HUES48 (cell line): ENCODE data around the gene PHF14.

ENCODE experiments used
- H3K27ac ChIP-seq: one replicate; pipeline ENCODE4 v1.7.0; 2013; ENCODE audit warnings: low read depth, low read length, inconsistent platforms
- H3K27me3 ChIP-seq: 2 replicates; pipeline ENCODE4 v1.6.1; 2013; ENCODE audit warnings: mild to moderate bottlenecking, low read length; ENCODE audit not compliant: control insufficient read depth, insufficient read depth
- H3K36me3 ChIP-seq: 2 replicates; pipeline ENCODE4 v1.6.1; 2013; ENCODE audit warnings: low read length; ENCODE audit not compliant: control insufficient read depth, insufficient read depth
- H3K4me1 ChIP-seq: 2 replicates; pipeline ENCODE4 v1.6.1; 2013; ENCODE audit warnings: mild to moderate bottlenecking, low read length; ENCODE audit not compliant: control insufficient read depth, insufficient read depth
- H3K4me3 ChIP-seq: 2 replicates; pipeline ENCODE4 v1.5.1; 2013; ENCODE audit warnings: mild to moderate bottlenecking, low read depth, low read length
- H3K9ac ChIP-seq: 2 replicates; pipeline ENCODE4 v1.6.1; 2013; ENCODE audit warnings: mild to moderate bottlenecking, low read depth, low read length, moderate library complexity
- H3K9me3 ChIP-seq: 2 replicates; pipeline ENCODE4 v1.6.1; 2013; ENCODE audit warnings: low read length; ENCODE audit not compliant: control insufficient read depth, insufficient read depth

PHF14 gene

DNA sequence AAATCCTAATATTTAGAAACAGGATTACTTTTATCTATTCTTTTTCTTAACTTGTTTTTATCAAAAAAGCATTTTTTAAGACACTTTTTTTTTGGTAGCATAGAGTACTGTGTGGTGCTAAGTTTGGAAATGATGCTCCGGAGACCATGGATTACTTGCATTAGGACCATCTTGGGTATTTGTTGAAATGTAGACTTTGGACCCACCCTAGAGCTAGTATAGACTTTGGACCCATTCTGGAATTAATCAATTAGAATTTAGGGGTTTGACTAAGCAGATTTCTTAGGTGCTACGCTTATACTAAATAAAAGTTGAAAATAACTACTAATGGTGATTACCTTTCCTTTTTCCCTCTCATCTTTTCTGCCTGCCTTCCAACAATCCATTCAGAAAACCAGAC is 80.4 kb downstream of the PHF14 start:
- no peak overlapping the region for H3K27ac ChIP-seq
- H3K4me3 ChIP-seq = no peak overlapping the region
- H3K9ac ChIP-seq = no peak overlapping the region
- H3K36me3 ChIP-seq = peaks cover 62% of the 10 kb centered on the region
- H3K27me3 ChIP-seq = no peaks in the 10 kb centered on the region
- H3K4me1 ChIP-seq = no peaks in the 10 kb centered on the region
- no peaks in the 10 kb centered on the region for H3K9me3 ChIP-seq

DNA sequence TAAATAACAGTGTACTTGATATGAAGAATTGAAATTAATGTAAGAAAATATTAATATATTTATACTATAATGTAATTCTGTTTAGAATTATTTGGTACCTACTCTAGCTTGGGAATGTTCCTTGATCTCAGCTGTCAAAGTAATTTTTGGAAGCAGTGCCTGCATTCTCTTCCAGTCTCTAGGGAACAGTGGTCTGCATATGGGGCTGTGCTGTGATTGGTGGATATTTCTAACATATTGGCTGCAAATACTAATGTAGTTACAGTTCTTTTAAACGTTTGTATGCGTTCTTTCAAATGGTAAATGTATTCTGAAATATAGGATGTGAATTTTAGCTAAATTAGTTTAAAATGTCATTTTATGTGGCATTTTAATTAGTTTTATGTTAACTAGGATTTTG is 87.2 kb downstream of the PHF14 start:
- H3K36me3 ChIP-seq = peaks cover 36% of the 10 kb centered on the region

DNA sequence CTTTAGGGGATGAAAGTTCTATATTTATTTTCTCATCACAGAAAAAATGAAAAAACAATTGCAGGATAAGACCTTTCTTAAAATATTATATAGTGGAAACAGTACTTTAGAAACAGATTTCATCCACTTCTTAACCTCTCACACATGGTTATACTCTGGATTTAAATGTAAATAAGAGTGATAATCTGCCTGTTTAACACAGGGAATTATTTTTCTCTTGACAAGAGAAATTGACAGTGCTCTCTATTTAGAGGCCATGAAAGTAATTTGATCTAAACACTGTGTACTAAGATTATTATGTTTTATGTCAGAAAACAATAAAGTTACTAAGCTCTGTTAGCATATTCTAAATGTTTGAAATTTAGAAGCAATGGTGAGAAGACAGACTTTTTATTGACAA is 88.4 kb downstream of the PHF14 start:
- Histone ChIP-seq H3K36me3 (peaks cover 35% of the 10 kb centered on the region), H3K9me3 (no peaks in the 10 kb centered on the region), H3K9ac (no peak overlapping the region), H3K27me3 (no peaks in the 10 kb centered on the region), H3K4me3 (no peak overlapping the region), H3K27ac (peak overlapping the region; percentile 82), H3K4me1 (peaks cover 18% of the 10 kb centered on the region)

More for the DNA sequence above, 87.2 kb downstream of the PHF14 start:
- H3K4me3 ChIP-seq = no peak overlapping the region
- H3K27me3 ChIP-seq = no peaks in the 10 kb centered on the region
- no peaks in the 10 kb centered on the region for H3K9me3 ChIP-seq
- H3K27ac ChIP-seq = no peak overlapping the region
- H3K9ac ChIP-seq = no peak overlapping the region
- H3K4me1 ChIP-seq = peaks cover 18% of the 10 kb centered on the region

DNA sequence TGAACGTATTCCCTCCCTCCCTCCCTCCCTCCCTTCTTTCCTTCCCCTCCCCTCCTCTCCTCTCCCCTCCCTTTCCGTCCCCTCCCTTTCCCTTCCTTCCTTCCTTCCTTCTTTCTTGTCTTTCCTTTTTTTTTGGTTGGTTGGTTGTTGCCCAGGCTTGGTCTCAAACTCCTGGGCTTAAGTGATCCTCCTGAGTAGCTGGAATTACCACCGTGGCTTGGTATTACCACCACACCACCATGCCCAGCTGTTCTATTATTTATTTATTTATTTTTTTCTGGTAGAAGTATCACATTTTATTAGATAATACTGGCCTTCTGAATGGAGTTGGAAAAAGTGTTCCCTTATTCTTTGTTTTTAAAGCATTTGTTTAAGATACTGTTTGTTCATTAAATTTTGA is 95.9 kb downstream of the PHF14 start:
- no peak overlapping the region for H3K27ac ChIP-seq
- no peaks in the 10 kb centered on the region for H3K27me3 ChIP-seq
- H3K36me3 ChIP-seq = peaks cover 14% of the 10 kb centered on the region

DNA sequence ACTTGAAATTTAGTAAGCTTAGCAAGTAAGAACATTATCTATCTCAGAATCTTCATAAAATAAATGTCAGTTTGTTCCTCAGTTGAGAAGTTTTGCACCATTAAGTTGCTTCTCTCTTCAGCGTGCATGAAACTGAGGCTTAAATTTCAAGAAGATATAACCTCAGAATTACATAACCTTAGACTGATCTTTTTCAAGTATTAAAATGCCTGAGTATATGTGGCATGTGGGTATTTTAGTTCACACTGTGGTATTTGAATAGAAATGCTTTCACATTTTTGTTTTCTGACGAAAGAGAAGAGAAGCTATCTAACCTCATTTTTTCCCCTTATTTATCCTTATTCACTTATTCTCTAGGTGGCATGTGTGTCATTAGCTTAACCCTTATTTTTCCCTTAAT is 104.1 kb downstream of the PHF14 start:
- no peak overlapping the region for H3K9ac ChIP-seq
- peaks cover 8% of the 10 kb centered on the region; the same call in 1 of the 2 replicates for H3K36me3 ChIP-seq
- H3K4me3 ChIP-seq = no peak overlapping the region
- peaks cover 2% of the 10 kb centered on the region; the same call in 1 of the 2 replicates for H3K9me3 ChIP-seq
- H3K4me1 ChIP-seq = peaks cover 6% of the 10 kb centered on the region; the same call in 1 of the 2 replicates
- no peaks in the 10 kb centered on the region for H3K27me3 ChIP-seq
- H3K27ac ChIP-seq = no peak overlapping the region

More for the DNA sequence above, 95.9 kb downstream of the PHF14 start:
- Histone ChIP-seq H3K4me1 (no peaks in the 10 kb centered on the region), H3K9ac (no peak overlapping the region), H3K4me3 (no peak overlapping the region), H3K9me3 (no peaks in the 10 kb centered on the region)

DNA sequence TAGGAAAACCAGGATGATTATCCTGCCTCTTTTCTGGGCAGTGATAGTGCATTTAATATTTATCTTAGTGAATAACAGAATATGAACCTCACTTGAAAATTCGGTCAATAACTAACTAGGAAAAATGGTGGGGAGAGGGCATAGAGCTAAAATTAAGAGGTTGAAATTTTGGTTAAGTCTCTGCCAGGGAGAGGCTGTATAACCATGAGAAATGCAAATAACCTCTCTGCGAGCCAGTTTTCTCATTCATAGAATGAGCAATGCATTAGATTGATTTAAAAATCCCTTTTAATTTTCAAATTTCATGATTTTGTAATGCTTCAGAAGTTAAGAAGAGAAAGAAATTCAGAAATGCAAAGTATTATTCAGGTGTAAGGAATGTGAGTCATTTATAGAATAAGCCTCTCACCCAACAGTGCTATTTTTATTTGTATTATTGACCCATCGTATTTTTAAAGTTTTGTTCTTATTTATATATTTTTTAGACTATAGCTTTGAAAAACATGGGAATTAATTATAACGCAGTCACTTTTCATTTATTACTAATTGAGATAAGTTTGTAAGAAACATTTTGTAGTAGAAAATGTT is 104.7 kb downstream of the PHF14 start:
- Histone ChIP-seq H3K27ac (no peak overlapping the region), H3K4me3 (no peak overlapping the region), H3K9ac (no peak overlapping the region), H3K36me3 (peaks cover 8% of the 10 kb centered on the region; the same call in 1 of the 2 replicates), H3K4me1 (peaks cover 6% of the 10 kb centered on the region; the same call in 1 of the 2 replicates), H3K9me3 (peaks cover 6% of the 10 kb centered on the region; the same call in 1 of the 2 replicates), H3K27me3 (no peaks in the 10 kb centered on the region)

DNA sequence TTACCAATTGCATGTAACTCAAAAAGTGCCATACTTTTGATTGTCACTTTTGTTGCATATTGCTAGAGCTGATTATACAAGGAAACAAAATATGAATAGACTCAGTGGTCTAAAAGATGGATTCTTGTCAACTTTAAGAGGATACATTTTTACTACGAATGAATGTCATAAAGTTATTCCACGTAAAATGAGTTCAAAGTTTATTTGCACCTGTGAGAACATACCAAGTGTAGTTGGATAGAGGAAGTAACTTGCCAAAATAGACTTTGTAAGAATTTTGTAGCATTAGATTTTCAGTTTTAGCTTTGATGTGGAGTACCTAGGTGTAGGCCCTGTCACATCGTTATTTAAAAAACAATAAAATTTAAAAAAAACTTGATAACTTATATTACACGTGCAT is 106.2 kb downstream of the PHF14 start:
- Histone ChIP-seq H3K4me1 (peaks cover 6% of the 10 kb centered on the region; the same call in 1 of the 2 replicates), H3K4me3 (no peak overlapping the region), H3K9me3 (peaks cover 6% of the 10 kb centered on the region; the same call in 1 of the 2 replicates), H3K9ac (no peak overlapping the region), H3K27me3 (no peaks in the 10 kb centered on the region), H3K27ac (no peak overlapping the region), H3K36me3 (peaks cover 8% of the 10 kb centered on the region; the same call in 1 of the 2 replicates)

DNA sequence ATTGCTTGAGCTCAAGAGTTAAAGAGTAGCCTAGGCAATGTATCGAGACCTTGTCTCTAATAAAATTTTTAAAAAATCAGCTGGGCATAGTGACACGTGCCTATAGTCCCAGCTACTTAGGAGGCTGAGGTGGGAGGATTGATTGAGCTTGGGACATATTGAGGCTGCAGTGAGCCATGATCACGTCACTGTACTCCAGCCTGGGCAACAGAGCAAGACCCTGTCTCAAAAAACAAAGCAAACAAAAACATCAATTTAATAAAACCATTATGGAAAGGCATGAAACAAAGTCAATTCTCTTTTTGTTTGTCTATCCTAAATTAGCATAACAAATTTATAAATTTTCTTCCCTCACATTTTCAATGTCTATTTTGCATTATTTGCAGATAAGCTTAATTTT is 108.4 kb downstream of the PHF14 start:
- peaks cover 8% of the 10 kb centered on the region; the same call in 1 of the 2 replicates for H3K36me3 ChIP-seq
- H3K4me1 ChIP-seq = peaks cover 6% of the 10 kb centered on the region; the same call in 1 of the 2 replicates
- no peak overlapping the region for H3K9ac ChIP-seq
- H3K4me3 ChIP-seq = no peak overlapping the region
- H3K27ac ChIP-seq = peak overlapping the region; percentile 57
- no peaks in the 10 kb centered on the region for H3K27me3 ChIP-seq
- H3K9me3 ChIP-seq = peaks cover 6% of the 10 kb centered on the region; the same call in 1 of the 2 replicates

DNA sequence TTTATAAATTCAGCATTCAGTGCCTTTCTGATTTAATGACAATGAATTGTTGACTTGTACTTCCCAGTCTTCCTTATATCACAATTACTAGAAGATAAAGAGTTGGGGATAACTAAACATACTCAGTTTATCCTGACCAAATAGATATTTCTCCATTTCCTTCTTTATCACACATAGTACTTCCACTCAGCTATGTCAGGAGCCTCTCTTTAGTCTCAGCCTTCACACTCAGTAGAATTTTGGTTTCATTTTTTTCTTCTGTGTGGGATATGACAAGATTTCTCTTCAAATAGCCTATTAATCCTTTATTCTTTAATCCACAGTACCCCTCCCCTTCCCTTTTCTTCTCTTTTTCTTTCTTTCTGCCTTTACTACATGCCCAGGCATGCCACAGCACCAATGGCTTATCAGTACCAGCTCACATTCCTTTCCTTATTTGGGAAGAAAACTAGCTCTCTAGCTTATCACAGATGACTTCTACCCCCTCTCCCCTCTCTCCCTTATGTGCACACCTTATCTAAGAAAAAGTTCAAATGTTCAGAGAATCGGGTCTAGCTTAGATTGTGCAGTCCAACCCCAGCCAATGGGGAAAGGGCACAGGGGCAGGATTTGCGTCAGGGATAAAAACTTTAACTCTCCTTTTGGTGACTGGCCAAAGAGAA is 109.0 kb downstream of the PHF14 start:
- no peak overlapping the region for H3K4me3 ChIP-seq
- peaks cover 6% of the 10 kb centered on the region; the same call in 1 of the 2 replicates for H3K9me3 ChIP-seq
- peaks cover 8% of the 10 kb centered on the region; the same call in 1 of the 2 replicates for H3K36me3 ChIP-seq
- peak overlapping the region; percentile 57 for H3K27ac ChIP-seq
- H3K9ac ChIP-seq = no peak overlapping the region
- H3K4me1 ChIP-seq = peaks cover 6% of the 10 kb centered on the region; the same call in 1 of the 2 replicates
- no peaks in the 10 kb centered on the region for H3K27me3 ChIP-seq

DNA sequence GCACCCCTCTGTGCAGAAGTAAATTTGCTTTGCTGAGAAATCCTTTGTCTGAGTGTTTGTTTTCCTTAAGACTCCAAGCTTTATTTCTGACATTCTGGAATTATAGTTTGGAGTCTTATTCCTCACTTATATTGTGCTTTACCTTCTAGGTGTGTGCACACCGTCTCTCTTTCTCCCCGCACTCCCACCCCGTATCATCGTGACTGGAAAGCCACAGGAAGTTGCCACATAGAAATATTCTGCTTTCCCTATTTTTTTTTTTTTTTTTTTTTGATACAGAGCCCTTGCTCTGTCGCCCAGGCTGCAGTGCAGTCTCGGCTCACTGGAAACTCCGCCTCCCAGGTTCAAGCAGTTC is 109.5 kb downstream of the PHF14 start:
- H3K9ac ChIP-seq = no peak overlapping the region
- H3K4me1 ChIP-seq = peaks cover 2% of the 10 kb centered on the region; the same call in 1 of the 2 replicates
- peaks cover 8% of the 10 kb centered on the region; the same call in 1 of the 2 replicates for H3K36me3 ChIP-seq
- H3K4me3 ChIP-seq = no peak overlapping the region
- no peaks in the 10 kb centered on the region for H3K27me3 ChIP-seq
- H3K9me3 ChIP-seq = peaks cover 6% of the 10 kb centered on the region; the same call in 1 of the 2 replicates
- H3K27ac ChIP-seq = no peak overlapping the region

DNA sequence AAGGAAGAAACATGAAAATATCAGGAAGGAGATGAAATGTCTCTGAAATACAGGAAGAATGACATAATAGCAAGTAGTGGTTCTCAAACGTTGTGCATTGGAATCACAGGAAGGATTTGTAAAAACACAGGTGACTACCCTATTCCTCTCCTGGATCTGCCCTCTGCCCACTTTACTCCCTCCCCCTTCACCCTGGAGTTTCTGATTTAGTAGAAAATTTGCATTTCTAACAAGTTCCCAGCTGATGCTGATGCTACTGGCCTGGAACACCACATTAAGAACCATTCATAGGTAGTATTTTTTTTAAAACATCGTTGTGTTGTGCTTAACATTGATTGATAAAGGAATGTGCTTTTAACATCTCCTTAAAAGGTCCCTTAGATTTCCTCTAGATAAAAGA is 130.9 kb downstream of the PHF14 start:
- no peak overlapping the region for H3K27ac ChIP-seq

More for the DNA sequence above, 130.9 kb downstream of the PHF14 start:
- H3K9me3 ChIP-seq = no peaks in the 10 kb centered on the region
- no peaks in the 10 kb centered on the region for H3K27me3 ChIP-seq
- H3K9ac ChIP-seq = no peak overlapping the region
- H3K36me3 ChIP-seq = no peaks in the 10 kb centered on the region; the same call in 1 of the 2 replicates
- no peaks in the 10 kb centered on the region for H3K4me1 ChIP-seq
- H3K4me3 ChIP-seq = no peak overlapping the region
